Measurements from ENCODE around the gene NMNAT3.

NMNAT3 gene

DNA sequence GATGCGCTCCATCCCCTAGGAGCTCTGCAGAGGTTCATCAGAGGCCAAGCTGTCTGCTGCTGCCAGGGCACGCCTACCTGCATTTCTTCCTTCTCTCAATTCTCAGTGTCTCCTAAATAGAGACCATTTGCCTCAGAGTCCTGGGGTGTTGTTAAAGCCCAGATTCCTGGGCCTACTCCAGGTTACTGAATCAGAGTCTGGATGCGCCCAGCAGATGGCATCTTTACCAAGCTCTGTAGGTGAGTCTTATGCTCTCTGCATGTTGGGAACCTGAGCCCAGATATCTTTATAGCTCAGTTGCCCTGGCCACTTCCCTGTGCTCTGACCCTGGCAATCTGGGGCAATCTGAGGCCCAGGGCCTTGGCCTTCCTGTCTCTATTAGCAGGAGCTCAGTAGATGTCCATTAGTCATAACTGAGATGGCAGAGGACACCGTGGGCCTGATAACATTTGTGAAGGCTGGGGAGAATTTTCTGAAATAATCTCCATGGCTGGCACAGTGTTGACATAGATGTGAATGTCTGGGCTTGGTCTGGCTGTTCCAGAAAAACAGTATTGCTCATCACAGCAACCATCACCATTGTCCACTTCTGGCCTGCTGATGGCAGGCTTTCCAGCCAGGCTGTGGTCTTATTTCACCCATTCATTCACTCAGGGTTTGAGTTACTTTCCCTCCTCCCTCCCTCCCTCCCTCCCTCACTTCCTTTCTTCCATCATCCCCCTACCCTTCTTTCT, 125.0 kb downstream of the NMNAT3 start:
- TF ChIP-seq, protein P1, sequence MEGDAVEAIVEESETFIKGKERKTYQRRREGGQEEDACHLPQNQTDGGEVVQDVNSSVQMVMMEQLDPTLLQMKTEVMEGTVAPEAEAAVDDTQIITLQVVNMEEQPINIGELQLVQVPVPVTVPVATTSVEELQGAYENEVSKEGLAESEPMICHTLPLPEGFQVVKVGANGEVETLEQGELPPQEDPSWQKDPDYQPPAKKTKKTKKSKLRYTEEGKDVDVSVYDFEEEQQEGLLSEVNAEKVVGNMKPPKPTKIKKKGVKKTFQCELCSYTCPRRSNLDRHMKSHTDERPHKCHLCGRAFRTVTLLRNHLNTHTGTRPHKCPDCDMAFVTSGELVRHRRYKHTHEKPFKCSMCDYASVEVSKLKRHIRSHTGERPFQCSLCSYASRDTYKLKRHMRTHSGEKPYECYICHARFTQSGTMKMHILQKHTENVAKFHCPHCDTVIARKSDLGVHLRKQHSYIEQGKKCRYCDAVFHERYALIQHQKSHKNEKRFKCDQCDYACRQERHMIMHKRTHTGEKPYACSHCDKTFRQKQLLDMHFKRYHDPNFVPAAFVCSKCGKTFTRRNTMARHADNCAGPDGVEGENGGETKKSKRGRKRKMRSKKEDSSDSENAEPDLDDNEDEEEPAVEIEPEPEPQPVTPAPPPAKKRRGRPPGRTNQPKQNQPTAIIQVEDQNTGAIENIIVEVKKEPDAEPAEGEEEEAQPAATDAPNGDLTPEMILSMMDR (IDR thresholded peaks at IDR 0.05), result no peak

DNA sequence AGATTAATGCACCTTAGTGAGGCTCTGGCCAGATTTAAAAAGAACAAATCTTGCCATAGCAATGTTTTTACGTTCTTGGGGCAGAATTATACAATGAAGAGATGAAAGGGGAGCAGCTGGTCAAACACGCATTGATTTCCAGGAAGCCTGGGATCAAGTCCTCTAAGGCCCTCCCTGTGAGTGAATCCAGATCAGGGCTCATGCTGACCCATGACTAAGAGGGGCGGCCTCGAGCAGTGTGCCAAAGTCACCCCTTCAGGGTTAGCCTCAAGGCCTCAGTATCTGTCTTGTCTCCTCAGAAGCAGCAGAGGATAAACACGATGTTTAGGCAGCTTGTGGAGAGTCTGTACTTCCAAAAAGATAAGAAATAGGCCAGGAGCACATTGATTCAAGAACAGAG, 129.0 kb downstream of the NMNAT3 start:
- TF ChIP-seq, protein P1 (IDR thresholded peaks at IDR 0.05), result no peak

DNA sequence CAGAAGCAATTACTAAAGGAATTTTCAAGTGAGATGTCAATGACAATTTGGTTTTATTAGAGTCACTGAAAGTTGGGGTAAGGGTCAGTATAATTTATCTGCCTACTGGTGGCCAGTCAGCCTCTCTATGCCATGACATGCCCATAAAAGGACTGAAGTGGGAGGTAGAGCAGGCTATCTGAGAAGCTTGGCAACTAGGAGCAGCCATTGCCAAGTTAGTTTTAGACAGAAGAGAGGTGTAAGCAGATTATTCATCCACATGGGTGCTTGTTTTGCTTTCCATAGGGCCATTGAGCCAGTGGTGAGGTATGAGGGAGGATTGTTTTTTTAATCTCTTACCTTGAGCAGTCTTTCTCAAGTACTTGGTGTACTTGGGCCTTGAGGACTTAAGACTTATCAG, 130.1 kb downstream of the NMNAT3 start:
- TF ChIP-seq, protein P1 (IDR thresholded peaks at IDR 0.05), result no peak

DNA sequence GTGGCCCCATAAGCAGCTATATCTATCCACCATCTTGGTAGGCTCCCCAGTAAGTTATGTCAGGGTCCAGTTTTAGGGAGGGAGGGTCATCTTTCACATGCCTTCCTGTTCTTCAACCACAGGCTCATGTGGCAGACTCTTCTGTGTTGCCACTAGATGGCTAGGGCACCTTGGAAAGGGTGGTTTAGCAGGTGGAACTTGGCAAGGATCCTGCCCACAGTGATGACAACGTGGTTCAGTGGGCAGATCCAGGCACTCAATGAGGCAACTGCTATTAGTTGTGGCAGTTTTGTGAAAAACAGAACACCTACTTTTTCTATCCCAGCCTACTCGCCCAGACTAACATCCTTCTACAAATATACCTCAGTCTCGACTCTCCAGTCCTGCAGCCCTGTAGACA, 131.0 kb downstream of the NMNAT3 start:
- TF ChIP-seq, protein P1 (IDR thresholded peaks at IDR 0.05), result no peak

DNA sequence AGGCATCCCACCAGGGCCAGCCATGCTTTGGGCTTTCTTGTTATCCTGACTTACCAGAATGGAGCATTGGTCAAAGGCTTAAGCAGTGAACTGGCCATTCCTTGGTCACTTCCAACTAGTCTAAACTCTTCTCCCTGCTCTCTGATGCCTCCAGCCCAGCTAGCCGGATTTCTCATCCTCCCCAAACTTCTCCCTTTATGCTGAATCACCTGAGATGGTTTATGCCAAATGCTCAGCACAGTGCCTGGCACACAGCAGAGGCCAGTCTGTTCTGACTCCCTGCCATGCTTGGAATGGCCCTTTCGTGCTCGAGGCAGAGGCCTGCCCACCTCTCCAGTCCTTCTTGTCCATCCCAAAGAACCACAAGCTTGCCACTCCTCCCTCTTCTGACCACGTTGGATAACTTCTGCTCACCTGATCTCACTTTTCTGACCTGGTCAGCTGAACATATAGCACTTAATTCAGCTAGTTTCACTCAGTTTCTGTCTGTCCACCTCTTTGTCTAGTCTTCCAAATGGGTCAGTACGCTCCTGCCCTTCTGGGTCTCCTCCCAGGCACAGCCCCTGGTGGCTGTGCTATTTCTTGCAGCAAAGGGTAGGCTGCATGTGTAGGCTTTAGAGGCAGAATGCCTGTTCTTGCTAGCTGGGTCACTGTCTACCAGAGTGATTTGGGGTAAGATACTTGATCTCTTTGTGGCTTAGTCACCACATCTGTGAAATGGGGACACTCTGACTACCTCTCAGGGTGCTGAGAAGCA, 136.1 kb downstream of the NMNAT3 start:
- TF ChIP-seq, protein P1 (IDR thresholded peaks at IDR 0.05), result no peak

DNA sequence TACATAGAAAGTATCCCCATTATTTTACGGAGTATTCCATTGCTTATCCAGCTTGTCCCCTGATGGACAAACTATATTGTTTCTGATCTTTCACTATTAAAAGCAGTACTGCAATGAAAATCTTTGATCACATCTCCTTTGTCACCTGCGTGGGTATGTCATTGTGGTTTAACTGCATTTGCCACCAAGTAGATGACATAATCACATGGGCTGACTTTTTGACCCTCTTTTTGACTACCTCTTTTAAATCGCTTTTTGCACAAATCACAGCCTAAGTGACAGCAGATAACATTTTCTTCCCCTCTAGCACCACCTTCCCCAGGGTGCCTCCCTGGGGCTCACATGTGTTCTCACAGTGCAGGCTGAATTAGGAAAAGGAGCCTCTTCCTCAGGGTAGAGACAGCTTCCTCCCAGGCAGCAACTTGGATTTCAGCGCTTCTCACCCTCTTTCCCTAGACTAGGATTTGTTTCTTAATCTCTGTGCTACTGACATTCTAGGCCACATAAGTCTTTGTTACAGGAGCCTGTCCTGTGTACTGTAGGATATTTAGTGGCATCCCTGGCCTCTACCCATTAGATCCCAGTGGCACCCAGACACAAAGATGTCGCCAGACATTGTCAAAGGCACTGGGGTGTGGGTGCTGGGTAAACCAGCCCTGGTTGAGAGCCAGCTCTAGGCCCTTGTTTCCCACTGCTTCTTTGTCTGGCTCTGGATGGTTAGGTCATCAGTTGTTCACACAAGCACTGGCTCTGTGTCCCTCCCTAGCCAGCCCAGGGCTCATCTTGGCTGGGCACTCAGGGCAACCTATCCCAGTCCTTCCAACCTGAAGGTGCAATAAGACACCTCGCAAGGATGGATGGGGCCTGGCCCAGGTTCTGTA, 136.9 kb downstream of the NMNAT3 start:
- TF ChIP-seq, protein P1 (IDR thresholded peaks at IDR 0.05), result no peak

DNA sequence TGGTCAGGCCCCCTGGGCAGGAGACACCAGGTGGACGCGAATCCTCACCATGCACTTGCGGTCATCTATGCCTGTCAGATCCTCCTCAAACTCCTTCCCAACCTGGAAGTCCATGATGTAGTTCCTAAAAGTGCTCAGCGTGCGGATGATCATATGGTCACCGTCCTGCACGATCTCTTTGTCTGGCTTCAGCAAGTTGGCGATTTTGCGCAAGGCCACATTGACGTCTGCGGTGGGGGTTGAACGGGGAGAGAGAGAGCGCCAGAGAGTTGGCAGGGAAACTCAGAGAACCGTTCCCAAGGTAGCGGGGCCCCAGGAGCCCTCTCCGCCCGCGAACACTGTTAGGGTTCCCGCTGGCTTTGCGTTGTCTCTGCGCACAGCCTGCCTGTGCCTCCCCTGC, 139.0 kb downstream of the NMNAT3 start:
- TF ChIP-seq, protein P1 (IDR thresholded peaks at IDR 0.05), result no peak
